AG04449 (cell line): ENCODE measurements around the gene GNAS-AS1.

Source experiments
- CTCF ChIA-PET: fragments of 350-600 bp; formaldehyde crosslinking; extraction: SDS; loops from one replicate; lab custom pipeline; 2021; ENCODE audit warnings: antibody characterized with exemption; lab: Yijun Ruan, JAX
- POLR2A ChIA-PET: fragments of 400-600, 350-600 bp; formaldehyde crosslinking; extraction: SDS; loops from one replicate; lab custom pipeline; 2020; ENCODE audit warnings: antibody characterized with exemption, inconsistent platforms; lab: Yijun Ruan, JAX
- DNase-seq: peaks from one replicate; pipeline ENCODE4 v3.0.0-alpha.2; 2010; ENCODE audit warnings: low read depth, low spot score
- H3K4me3 ChIP-seq: 2 replicates; pipeline ENCODE4 v1.5.1; 2011; ENCODE audit warnings: low read depth, mild to moderate bottlenecking, control low read depth, low read length
- TF ChIP-seq, protein P1 (sequence below): IDR thresholded peaks from one replicate; pipeline ENCODE4 v1.5.1; 2011; ENCODE audit warnings: mild to moderate bottlenecking, moderate library complexity, low read length, control low read depth, inconsistent platforms; ENCODE audit not compliant: insufficient read depth; ENCODE audit errors: missing control alignments

The GNAS-AS1 gene

DNA sequence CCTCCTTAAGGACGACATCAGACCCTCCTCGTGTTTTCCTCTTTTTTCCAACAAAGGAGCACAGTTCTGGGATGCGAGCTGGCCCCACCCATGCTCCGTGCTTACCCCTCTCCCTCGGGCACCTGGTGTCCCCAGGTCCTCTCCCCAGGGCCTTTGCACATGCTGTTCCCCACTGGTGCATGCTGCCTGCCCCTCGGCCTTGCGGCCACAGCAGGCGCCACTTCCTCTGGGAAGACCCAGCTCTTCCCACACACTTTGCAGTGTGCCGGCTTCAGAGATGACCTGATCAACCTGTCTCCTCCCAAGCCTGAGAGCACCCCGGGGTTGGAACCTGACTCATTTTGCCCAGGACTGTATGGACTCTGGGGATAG is 39.8 kb downstream of the GNAS-AS1 start:
- ChIA-PET CTCF (interaction anchor here (1.0 kb wide), 1 partner anchor 28 kb away, joined by 3 read pairs; no protein-coding TSS in a partner anchor), POLR2A (no interaction called here)
- no peak for DNase-seq
- no peak overlapping the region for H3K4me3 ChIP-seq
- TF ChIP-seq, protein P1, sequence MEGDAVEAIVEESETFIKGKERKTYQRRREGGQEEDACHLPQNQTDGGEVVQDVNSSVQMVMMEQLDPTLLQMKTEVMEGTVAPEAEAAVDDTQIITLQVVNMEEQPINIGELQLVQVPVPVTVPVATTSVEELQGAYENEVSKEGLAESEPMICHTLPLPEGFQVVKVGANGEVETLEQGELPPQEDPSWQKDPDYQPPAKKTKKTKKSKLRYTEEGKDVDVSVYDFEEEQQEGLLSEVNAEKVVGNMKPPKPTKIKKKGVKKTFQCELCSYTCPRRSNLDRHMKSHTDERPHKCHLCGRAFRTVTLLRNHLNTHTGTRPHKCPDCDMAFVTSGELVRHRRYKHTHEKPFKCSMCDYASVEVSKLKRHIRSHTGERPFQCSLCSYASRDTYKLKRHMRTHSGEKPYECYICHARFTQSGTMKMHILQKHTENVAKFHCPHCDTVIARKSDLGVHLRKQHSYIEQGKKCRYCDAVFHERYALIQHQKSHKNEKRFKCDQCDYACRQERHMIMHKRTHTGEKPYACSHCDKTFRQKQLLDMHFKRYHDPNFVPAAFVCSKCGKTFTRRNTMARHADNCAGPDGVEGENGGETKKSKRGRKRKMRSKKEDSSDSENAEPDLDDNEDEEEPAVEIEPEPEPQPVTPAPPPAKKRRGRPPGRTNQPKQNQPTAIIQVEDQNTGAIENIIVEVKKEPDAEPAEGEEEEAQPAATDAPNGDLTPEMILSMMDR, result no peak

DNA sequence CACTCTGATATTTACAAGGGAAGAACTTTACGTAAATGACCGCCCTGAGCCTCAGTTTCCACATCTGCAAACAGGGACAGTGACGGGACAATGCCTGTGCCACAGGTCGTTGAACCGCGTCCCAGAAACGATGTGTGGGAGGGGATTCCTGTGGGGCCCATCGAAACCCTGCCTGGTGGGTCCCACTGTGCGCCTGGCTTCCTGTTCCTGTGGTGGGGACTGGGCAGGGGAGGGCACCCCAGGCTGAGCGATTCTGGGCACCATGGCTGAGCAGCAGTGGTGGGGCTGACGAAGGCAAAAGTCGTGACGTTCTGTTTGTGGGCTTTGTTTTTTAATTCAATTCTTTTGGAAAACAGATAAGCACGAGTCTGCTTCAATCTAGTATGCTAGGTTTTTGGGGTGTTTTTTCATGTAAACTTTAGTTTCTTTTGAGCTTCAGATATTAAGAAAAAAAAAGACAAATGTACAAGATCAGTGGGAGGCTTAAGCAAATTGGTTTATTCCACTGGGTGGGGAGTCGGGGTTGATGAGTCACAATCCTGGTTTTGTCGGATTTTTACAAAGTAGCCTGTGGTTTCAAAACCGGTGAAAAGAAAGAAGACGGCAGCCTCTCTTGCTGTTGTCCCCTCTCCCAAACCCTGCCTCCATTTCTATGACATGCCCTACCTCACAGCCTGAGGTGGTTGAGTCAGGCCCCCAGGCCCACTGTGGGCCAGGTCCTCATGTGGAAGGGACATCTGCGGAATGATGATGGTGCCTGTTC is 40.4 kb downstream of the GNAS-AS1 start:
- H3K4me3 ChIP-seq, result no peak overlapping the region
- ChIA-PET CTCF (no interaction called here), POLR2A (no interaction called here)
- TF ChIP-seq, protein P1, result no peak
- no peak for DNase-seq

DNA sequence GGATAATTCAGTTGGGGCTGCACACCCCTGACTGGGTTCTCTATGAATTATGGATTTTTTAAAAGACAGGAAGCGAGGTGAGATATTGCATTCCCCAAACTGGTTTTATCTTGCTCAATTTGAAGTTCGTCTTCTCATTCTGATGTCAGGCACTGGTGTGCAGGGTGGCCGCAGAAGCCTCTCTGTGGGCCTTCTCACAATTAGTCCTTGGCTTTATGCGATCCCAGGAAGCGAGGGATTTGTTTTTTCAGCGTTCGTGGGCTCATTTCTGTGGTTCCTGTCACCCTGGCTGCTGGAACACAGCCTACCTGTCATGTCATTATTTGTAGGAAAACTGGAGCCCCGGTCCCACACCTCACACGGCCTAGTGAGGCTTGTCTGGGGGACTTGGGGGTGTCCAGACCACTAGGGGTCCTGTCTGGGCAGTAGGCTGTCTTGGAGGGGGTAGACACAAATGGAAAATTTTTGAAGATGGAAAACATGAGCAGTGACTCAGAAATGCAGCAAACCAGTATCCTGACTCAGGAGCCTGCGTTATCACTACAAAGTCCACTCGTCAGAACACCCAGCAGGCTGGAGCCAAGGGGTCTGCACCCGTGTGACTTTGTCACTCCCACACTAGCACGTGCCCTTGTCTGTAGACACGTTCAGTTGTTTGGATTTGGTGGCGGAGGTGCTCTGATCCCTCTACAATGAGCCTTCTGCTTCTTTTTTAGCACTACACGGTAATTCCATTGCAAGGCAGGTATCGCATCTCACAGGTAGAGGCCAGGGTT is 42.2 kb downstream of the GNAS-AS1 start:
- POLR2A ChIA-PET, result no interaction called here
- TF ChIP-seq, protein P1, result no peak
- H3K4me3 ChIP-seq, result no peak overlapping the region
- CTCF ChIA-PET, result no interaction called here
- no peak for DNase-seq

DNA sequence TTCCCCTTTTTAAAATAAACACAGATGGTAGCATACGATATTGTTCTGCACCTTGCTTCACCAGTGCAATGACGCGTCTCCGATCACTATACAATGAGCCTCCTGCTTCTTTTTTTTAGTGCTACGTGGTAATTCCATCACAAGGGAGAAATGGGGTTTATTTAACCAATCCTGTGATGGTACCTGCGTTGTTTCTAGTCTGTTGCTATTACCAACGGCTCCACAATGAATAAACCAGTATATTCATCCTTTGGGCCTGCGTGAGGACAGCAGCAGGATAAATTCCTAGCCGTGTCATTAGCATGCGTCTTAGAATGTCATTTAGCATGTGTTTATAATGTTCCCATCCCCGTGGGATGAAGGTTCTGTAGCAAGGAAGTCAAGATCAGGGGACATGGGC is 42.9 kb downstream of the GNAS-AS1 start:
- ChIA-PET CTCF (no interaction called here), POLR2A (no interaction called here)
- DNase-seq, result no peak
- no peak overlapping the region for H3K4me3 ChIP-seq
- TF ChIP-seq, protein P1, result no peak

DNA sequence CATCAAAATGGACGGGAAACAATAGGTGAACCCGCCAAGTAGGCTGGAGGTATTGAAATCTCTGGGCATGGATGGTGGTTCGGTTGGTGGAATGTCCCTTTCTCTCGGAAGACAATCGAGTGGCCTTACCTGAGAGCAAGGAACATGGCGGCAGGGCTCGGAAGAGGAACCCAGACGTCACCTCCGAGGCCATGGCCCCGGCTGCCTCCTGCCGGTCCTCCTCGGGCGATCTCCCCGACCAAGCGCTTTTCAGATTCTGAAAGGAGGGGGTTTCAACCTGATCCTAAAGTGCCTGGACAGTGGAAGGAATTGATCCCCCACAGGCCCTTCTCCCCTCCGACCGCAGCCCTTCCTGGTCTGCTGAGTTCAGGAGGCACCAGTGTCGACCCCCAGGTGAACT is 47.2 kb downstream of the GNAS-AS1 start:
- TF ChIP-seq, protein P1, result no peak
- no peak overlapping the region for H3K4me3 ChIP-seq
- POLR2A ChIA-PET, result no interaction called here
- no peak for DNase-seq
- CTCF ChIA-PET, result no interaction called here

DNA sequence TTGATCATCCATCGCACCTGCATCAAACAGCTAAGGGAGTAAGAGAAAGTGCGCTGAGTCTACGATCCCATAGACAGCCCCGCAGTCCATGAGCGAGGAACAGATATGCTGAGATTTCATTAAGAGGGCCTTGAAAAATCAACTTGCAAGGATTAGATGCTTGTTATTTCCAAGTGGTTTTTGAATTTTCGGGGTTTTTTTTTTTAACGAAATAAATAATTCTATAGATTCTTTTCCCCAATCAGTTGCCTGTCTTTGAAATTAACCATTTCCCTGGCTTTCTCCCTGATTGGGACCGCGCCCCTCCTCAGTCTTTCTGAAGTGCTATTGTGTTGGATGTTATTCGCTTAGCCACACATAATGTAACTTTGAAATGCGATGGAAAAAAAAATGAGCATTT is 48.6 kb downstream of the GNAS-AS1 start:
- no peak for DNase-seq
- H3K4me3 ChIP-seq, result no peak overlapping the region
- ChIA-PET CTCF (no interaction called here), POLR2A (no interaction called here)
- TF ChIP-seq, protein P1, result no peak
